T47D (cell line): ENCODE data around the gene CCDC88A.

Experiments
- DNase-seq, 2 experiments: peaks; one replicate each; pipeline versions ENCODE4 v3.0.0 to v3.0.0-alpha.2; 2011 to 2012; ENCODE audit warnings: low read depth in 1 of 2, low spot score in 1 of 2
- JUND ChIP-seq: IDR thresholded peaks from 2 replicates; pipeline ENCODE4 v1.6.1; 2012; ENCODE audit warnings: low read depth
- in situ Hi-C: cut with HindIII; loops from 2 replicates; pipeline ENCODE4 v1.10.0; 2016; ENCODE audit warnings: low sequenced_read_pairs, low pct_unique_long_range_greater_than_20kb

Gene CCDC88A

GRCh38 chr2:55439101-55439397 lies 19.4 kb upstream of the CCDC88A start:
- no peak for DNase-seq
- in situ Hi-C loops, result no loop called here
- no peak for TF ChIP-seq JUND

- no peak for TF ChIP-seq JUND
- in situ Hi-C loops, result no loop called here
- DNase-seq, result no peak
Measured at GRCh38 chr2:55438391-55439100, 18.9 kb upstream of the CCDC88A start.

GRCh38 chr2:55437515-55438390 lies 18.1 kb upstream of the CCDC88A start:
- no peak for TF ChIP-seq JUND
- in situ Hi-C loops, result no loop called here
- no peak for DNase-seq

GRCh38 chr2:55431982-55432627 lies 12.4 kb upstream of the CCDC88A start:
- in situ Hi-C loops, result no loop called here
- TF ChIP-seq JUND, result no peak
- DNase-seq, result peak in 1 of 2 experiments; percentile 47

GRCh38 chr2:55430211-55430975 lies 10.7 kb upstream of the CCDC88A start:
- in situ Hi-C loops, result no loop called here
- DNase-seq, result no peak
- no peak for TF ChIP-seq JUND

- TF ChIP-seq JUND, result no peak
- DNase-seq, result no peak
- in situ Hi-C loops, result no loop called here
Measured at GRCh38 chr2:55428258-55428657, 8.6 kb upstream of the CCDC88A start.

GRCh38 chr2:55425431-55425831 lies 5.8 kb upstream of the CCDC88A start:
- in situ Hi-C loops, result no loop called here
- no peak for DNase-seq
- TF ChIP-seq JUND, result no peak

GRCh38 chr2:55422876-55423665 lies 3.4 kb upstream of the CCDC88A start:
- in situ Hi-C loops, result no loop called here
- no peak for TF ChIP-seq JUND
- DNase-seq, result no peak

GRCh38 chr2:55421326-55421725 lies 1.7 kb upstream of the CCDC88A start:
- no peak for TF ChIP-seq JUND
- DNase-seq, result no peak
- in situ Hi-C loops, result no loop called here

DNA sequence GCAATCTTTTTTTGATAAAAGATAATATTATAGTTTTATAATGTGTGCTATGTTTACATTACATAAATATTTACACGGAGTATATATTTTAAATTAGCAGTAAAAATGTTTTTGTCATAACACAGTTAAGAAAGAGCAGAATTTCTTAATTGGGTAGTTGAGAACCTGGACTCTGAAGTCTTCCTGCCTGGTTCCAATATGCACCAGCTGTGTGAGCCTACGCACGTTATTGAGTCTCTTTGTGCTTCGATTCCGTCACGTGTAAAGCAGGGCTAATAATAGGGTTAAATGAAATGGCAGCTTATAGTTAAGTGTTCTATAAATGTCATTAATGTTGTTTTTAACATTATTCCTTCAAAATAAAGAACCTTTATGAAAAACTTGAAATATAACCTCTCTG lies 1.2 kb upstream of the CCDC88A start:
- TF ChIP-seq JUND, result no peak
- DNase-seq, result no peak
- in situ Hi-C loops, result no loop called here

DNA sequence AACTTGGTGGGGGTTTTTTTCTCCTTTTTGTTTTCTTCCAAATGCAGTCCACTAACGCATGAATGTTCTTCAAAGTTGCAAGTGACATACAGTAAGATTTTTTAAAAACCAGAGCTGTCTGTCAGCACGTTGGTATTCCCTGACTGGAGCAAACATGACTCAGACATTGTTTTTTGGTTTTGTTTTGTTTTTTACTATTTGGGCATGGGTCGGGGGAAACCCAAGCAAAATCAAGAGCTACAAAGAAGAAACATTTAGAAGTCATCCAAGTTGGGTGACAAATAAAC lies 726 bp upstream of the CCDC88A start:
- in situ Hi-C loops, result no loop called here
- no peak for DNase-seq
- no peak for TF ChIP-seq JUND

DNA sequence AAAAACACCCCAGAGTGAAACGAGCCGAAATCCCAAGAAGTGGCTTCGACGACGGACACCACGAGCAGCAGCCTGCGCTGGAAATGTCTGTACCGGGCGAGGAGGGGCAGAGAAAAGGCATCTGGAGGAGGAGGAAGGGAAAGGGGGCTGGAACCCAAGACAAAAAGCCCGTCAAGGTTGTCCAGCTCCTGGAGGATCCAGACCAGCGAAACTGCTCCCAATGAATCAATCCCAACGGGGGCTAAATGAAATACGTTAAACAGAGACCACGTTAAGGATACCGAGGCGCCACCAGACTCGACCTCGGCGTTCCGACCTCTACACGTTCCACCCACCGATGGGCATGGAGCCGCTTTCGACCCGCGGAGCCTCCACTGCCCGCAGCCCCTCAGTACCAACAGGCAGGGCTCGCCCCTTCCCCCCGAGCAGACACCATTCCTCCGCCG lies 400 bp downstream of the CCDC88A start:
- peak in 1 of 2 experiments; percentile 1 for DNase-seq
- TF ChIP-seq JUND, result no peak
- in situ Hi-C loops, result no loop called here
